ENCODE data around the gene ZFAND3. TPM values are rescaled to one million over a fixed set of nuclear protein-coding genes. Genes with fewer than 3 reads are reported as not detected.

Gene ZFAND3
- total RNA-seq, 1 donor from 2014 or later: 131 TPM

DNA sequence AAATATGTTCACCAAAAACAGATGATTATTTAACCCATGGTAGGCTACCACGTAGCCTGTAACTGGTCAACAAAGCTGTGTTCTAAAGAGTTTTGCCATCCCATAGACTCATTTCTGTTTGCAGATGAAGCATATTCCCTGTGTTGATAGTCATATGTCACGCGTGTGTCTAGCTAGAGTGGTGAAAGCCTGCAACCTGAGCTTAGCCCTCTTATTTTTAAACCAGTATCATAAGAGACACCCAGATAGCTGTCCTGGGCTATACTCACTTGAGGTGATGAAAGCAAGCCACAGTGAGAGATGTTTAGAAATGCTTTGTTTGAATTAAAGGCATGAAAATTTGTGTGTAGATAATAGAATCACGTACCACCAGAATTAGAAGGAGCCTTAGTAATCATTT is 307.8 kb downstream of the ZFAND3 start:
- H3K9me3 ChIP-seq (ENCODE audit: insufficient read depth, low read depth, low read length): no peaks in the 10 kb centered on the region
- FAIRE-seq: no peak
- no peak overlapping the region for H3K4me3 Mint-ChIP-seq (ENCODE audit: unreplicated experiment)
- no peak for DNase-seq (ENCODE audit: low read depth)
- H3K4me1 ChIP-seq (ENCODE audit: insufficient read depth, low read length): peaks cover 9% of the 10 kb centered on the region
- no peak overlapping the region for H3K4me3 ChIP-seq (ENCODE audit: insufficient read depth, low read depth, low read length)
- H2AFZ ChIP-seq (ENCODE audit: low read depth, low read length): no peak overlapping the region
- H4K20me1 ChIP-seq (ENCODE audit: insufficient read depth, low read length): peaks cover 56% of the 10 kb centered on the region
- H3K36me3 ChIP-seq (ENCODE audit: insufficient read depth, low read length): no peaks in the 10 kb centered on the region
- peaks cover 8% of the 10 kb centered on the region for H3K36me3 Mint-ChIP-seq (ENCODE audit: low read depth, unreplicated experiment)
- no peak overlapping the region for H3K4me2 ChIP-seq (ENCODE audit: low read length)
- no peaks in the 10 kb centered on the region for H3K27me3 ChIP-seq (ENCODE audit: insufficient read depth, low read length)
- no peaks in the 10 kb centered on the region for H3K9me3 Mint-ChIP-seq (ENCODE audit: unreplicated experiment)
- no peak overlapping the region for H3K27ac Mint-ChIP-seq (ENCODE audit: unreplicated experiment)
- H3K4me1 Mint-ChIP-seq (ENCODE audit: low read depth, unreplicated experiment): peaks cover 13% of the 10 kb centered on the region
- TF ChIP-seq EZH2 (IDR thresholded peaks at IDR 0.05; ENCODE audit: insufficient read depth, low read length): no peak
- TF ChIP-seq, protein P1, sequence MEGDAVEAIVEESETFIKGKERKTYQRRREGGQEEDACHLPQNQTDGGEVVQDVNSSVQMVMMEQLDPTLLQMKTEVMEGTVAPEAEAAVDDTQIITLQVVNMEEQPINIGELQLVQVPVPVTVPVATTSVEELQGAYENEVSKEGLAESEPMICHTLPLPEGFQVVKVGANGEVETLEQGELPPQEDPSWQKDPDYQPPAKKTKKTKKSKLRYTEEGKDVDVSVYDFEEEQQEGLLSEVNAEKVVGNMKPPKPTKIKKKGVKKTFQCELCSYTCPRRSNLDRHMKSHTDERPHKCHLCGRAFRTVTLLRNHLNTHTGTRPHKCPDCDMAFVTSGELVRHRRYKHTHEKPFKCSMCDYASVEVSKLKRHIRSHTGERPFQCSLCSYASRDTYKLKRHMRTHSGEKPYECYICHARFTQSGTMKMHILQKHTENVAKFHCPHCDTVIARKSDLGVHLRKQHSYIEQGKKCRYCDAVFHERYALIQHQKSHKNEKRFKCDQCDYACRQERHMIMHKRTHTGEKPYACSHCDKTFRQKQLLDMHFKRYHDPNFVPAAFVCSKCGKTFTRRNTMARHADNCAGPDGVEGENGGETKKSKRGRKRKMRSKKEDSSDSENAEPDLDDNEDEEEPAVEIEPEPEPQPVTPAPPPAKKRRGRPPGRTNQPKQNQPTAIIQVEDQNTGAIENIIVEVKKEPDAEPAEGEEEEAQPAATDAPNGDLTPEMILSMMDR (IDR thresholded peaks at IDR 0.05; ENCODE audit: insufficient read depth, low read depth, low read length): no peak
- H3K27me3 Mint-ChIP-seq (ENCODE audit: low read depth, unreplicated experiment): no peaks in the 10 kb centered on the region
- no peak overlapping the region for H3K9ac ChIP-seq (ENCODE audit: low read length)
- peaks cover 27% of the 10 kb centered on the region for H3K79me2 ChIP-seq (ENCODE audit: insufficient read depth, low read length)
- H3K27ac ChIP-seq (ENCODE audit: low read depth, low read length): no peak overlapping the region

- H3K4me1 ChIP-seq (ENCODE audit: insufficient read depth, low read length): peaks cover 12% of the 10 kb centered on the region
- peaks cover 57% of the 10 kb centered on the region for H3K79me2 ChIP-seq (ENCODE audit: insufficient read depth, low read length)
- Mint-ChIP-seq H3K27ac (ENCODE audit: unreplicated experiment) (no peak overlapping the region), H3K27me3 (ENCODE audit: low read depth, unreplicated experiment) (no peaks in the 10 kb centered on the region), H3K9me3 (ENCODE audit: unreplicated experiment) (no peaks in the 10 kb centered on the region), H3K4me1 (ENCODE audit: low read depth, unreplicated experiment) (peaks cover 35% of the 10 kb centered on the region), H3K4me3 (ENCODE audit: unreplicated experiment) (no peak overlapping the region), H3K36me3 (ENCODE audit: low read depth, unreplicated experiment) (peaks cover 11% of the 10 kb centered on the region)
- H3K9ac ChIP-seq (ENCODE audit: low read length): peak overlapping the region; percentile 25
- H3K9me3 ChIP-seq (ENCODE audit: insufficient read depth, low read depth, low read length): no peaks in the 10 kb centered on the region
- no peaks in the 10 kb centered on the region for H3K27me3 ChIP-seq (ENCODE audit: insufficient read depth, low read length)
- peak overlapping the region; percentile 24 for H3K4me2 ChIP-seq (ENCODE audit: low read length)
- no peak overlapping the region for H3K4me3 ChIP-seq (ENCODE audit: insufficient read depth, low read depth, low read length)
- TF ChIP-seq EZH2 (IDR thresholded peaks at IDR 0.05; ENCODE audit: insufficient read depth, low read length): no peak
- TF ChIP-seq, protein P1 (IDR thresholded peaks at IDR 0.05; ENCODE audit: insufficient read depth, low read depth, low read length): no peak
- peak; percentile 99 for DNase-seq (ENCODE audit: low read depth)
- FAIRE-seq: peak; percentile 9
- no peak overlapping the region for H2AFZ ChIP-seq (ENCODE audit: low read depth, low read length)
- H4K20me1 ChIP-seq (ENCODE audit: insufficient read depth, low read length): peaks cover 84% of the 10 kb centered on the region
- peak overlapping the region; percentile 72 for H3K27ac ChIP-seq (ENCODE audit: low read depth, low read length)
- H3K36me3 ChIP-seq (ENCODE audit: insufficient read depth, low read length): peaks cover 2% of the 10 kb centered on the region
Measured at GRCh38 chr6:38131527-38131965, 312.0 kb downstream of the ZFAND3 start.

DNA sequence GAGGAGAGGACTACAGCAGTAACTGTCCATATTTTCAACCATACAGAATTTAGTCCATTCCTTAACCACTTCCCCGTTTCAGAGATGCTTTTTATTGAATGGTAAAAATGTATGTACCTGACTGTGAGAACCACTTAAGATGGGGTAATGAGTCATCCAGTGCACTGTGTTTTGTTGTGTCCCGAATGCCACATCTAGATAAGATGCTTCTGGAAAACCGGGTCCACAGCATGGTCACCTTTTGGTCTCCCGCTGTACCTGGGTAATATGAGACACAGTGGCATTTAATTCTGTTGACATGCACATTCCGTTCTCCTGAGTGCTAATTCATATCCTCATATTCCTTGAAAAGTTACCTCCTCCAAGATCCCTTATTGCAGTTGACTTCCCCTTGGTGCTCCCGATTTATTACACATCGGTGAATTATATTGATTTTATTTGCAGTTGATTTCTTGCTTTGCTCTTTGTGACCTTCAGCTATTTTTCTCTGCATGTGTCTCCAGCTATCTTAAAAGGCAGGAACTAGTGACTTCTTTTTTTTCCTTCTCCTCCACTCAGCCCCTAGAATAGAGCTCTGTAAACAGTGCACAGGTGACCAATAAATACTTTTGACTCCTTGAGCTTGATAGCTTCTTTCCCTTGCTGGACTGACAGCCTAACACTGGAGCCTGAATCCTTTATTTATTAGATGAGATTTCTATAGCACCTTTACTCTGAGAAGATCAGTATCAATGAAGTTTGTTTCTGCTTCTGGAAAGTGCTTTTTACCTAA is 314.6 kb downstream of the ZFAND3 start:
- no peak overlapping the region for H3K4me3 Mint-ChIP-seq (ENCODE audit: unreplicated experiment)
- Histone ChIP-seq H3K9me3 (ENCODE audit: insufficient read depth, low read depth, low read length) (no peaks in the 10 kb centered on the region), H3K9ac (ENCODE audit: low read length) (no peak overlapping the region), H3K79me2 (ENCODE audit: insufficient read depth, low read length) (peaks cover 60% of the 10 kb centered on the region), H3K4me1 (ENCODE audit: insufficient read depth, low read length) (peaks cover 12% of the 10 kb centered on the region), H3K4me3 (ENCODE audit: insufficient read depth, low read depth, low read length) (no peak overlapping the region), H4K20me1 (ENCODE audit: insufficient read depth, low read length) (peaks cover 81% of the 10 kb centered on the region), H3K27me3 (ENCODE audit: insufficient read depth, low read length) (no peaks in the 10 kb centered on the region), H3K27ac (ENCODE audit: low read depth, low read length) (no peak overlapping the region), H3K4me2 (ENCODE audit: low read length) (no peak overlapping the region), H2AFZ (ENCODE audit: low read depth, low read length) (no peak overlapping the region), H3K36me3 (ENCODE audit: insufficient read depth, low read length) (peaks cover 2% of the 10 kb centered on the region)
- peaks cover 40% of the 10 kb centered on the region for H3K4me1 Mint-ChIP-seq (ENCODE audit: low read depth, unreplicated experiment)
- H3K9me3 Mint-ChIP-seq (ENCODE audit: unreplicated experiment): no peaks in the 10 kb centered on the region
- H3K27ac Mint-ChIP-seq (ENCODE audit: unreplicated experiment): no peak overlapping the region
- FAIRE-seq (no peak), DNase-seq (ENCODE audit: low read depth) (no peak)
- TF ChIP-seq EZH2 (IDR thresholded peaks at IDR 0.05; ENCODE audit: insufficient read depth, low read length): no peak
- TF ChIP-seq, protein P1 (IDR thresholded peaks at IDR 0.05; ENCODE audit: insufficient read depth, low read depth, low read length): no peak
- H3K36me3 Mint-ChIP-seq (ENCODE audit: low read depth, unreplicated experiment): peaks cover 13% of the 10 kb centered on the region
- no peaks in the 10 kb centered on the region for H3K27me3 Mint-ChIP-seq (ENCODE audit: low read depth, unreplicated experiment)

All from astrocyte (in vitro differentiated cells and primary cell).